GM10847 (cell line): Measurements from ENCODE around the gene FLNB.

ENCODE experiments used
- POLR2A ChIP-seq: IDR thresholded peaks from 2 replicates; pipeline ENCODE4 v1.6.1; 2011; ENCODE audit not compliant: insufficient read length; ENCODE audit errors: extremely low read depth

Gene FLNB

DNA sequence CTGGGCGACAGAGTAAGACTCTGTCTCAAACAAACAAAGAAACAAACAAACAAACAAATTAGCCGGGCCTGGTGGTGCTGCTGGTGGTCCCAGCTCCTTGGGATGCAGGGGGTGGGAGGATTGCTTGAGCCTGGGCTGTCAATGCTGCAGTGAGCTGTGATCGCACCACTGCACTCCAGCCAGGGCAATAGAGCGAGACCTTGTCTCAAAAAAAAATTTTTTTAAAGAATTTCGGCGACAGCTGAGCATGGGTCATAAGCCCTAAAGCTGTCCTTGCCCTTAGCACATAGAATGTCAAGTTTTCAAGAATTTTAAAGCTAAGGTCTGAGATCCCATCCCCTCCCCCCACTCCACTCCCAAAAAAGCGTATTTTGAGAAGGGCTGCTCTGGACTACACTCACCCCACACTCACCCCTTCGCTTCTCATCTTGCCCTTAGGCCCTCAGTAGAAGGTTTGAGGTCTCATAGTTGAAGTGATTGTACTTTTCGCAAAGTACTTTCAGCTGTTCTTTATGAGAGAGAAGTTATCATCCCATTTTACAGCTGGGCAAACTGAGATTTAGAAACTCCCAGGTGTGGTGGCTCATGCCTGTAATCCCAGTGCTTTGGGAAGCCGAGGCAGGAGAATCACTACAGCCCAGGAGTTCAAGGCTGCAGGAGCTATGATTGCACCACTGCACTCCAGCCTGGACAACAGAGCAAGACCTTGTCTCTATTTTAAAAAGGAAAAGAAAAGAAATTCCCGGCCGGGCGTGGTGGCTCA is 34.3 kb upstream of the FLNB start:
- no peak for TF ChIP-seq POLR2A

- TF ChIP-seq POLR2A, result no peak
Observed at GRCh38 chr3:57974796-57975388, 33.3 kb upstream of the FLNB start.

GRCh38 chr3:57977818-57978235 is 30.4 kb upstream of the FLNB start:
- no peak for TF ChIP-seq POLR2A

- no peak for TF ChIP-seq POLR2A
Observed at GRCh38 chr3:57978316-57978715, 29.9 kb upstream of the FLNB start.

DNA sequence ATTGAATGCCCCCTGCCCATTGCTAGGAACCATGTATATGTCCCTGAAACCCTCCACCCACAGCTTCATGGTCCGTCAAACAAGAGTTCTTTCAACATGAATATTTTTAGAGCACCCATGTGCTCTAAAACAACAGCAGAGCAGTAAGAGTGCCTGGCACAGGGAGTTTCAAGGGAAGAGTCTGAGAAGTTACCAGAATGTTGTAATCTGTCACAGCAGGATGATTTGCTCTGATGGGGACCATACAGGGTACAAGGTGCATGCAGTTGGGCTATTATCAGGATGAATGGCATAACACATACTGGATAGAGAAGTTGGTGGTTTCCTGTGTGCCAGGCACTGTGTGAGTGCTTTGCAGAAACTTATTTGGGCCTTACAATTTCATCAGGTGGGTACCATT is 27.8 kb upstream of the FLNB start:
- TF ChIP-seq POLR2A, result no peak

- no peak for TF ChIP-seq POLR2A
Observed at GRCh38 chr3:57981483-57982087, 26.6 kb upstream of the FLNB start.

DNA sequence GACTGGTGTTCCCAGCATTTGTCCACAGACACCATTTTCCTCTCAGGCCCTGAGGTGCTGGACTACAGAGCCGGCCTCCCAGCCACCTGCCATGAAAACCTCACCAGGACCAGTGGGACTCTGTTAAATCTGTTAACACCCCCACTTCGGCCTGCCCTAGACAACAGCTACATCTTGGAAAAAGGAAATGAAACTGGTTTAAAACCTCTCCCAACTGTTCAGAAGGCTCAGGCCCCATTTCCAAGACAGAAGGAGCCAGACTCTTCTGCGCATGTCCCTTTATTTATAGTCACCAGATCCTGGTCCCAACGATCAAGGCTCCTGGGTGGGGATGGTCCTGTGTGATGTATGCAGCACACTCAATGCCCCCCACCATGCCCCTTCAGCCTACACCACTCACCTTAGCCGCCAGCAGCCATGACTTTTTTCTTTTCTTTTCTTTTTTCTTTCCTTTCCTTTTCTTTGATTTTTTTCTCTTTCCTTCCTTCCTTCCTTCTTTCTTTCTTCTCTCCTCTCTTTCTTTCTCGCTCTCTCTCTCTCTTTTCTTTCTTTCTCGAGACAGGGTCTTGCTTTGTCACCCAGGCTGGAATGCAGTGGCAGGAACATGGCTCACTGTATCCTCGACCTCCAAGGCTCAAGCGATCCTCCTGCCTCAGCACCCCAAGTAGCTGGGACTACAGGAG is 25.5 kb upstream of the FLNB start:
- TF ChIP-seq POLR2A, result no peak

DNA sequence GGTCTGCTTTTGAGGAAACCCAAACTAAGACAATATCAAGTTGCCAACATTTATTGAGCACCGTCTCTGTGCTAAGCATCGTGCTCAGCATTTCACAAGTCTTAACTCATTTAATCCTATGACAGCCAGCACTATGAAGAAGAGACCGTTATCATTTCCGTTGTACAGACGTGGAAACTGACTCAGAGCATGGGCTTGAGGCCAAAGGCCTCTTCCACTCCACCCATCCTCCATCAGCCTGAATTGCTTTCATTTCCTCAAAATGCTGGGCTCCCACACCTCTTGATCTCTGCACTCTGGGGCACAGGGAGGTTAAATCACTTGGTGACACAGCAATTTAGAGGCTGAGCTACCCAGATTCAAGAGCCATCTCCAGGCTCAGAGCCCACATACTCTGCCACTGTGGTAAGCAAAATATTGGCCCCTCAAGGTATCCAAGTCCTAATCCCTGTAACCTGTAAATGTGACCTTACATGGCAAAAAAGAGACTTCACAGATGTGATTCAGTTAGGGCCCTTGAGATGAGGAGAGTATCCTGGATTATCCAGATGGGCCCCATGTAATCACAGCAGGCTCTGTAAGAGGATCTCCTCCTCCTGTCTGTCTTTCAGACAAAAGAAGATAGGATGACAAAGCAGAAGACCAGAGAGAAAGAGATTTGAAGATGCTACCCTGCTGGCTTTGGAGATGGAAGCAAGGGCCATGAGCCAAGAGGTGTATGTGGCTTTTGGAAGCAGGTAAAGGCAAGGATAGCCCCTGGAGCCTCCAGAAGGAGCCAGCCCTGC is 24.3 kb upstream of the FLNB start:
- TF ChIP-seq POLR2A, result no peak

DNA sequence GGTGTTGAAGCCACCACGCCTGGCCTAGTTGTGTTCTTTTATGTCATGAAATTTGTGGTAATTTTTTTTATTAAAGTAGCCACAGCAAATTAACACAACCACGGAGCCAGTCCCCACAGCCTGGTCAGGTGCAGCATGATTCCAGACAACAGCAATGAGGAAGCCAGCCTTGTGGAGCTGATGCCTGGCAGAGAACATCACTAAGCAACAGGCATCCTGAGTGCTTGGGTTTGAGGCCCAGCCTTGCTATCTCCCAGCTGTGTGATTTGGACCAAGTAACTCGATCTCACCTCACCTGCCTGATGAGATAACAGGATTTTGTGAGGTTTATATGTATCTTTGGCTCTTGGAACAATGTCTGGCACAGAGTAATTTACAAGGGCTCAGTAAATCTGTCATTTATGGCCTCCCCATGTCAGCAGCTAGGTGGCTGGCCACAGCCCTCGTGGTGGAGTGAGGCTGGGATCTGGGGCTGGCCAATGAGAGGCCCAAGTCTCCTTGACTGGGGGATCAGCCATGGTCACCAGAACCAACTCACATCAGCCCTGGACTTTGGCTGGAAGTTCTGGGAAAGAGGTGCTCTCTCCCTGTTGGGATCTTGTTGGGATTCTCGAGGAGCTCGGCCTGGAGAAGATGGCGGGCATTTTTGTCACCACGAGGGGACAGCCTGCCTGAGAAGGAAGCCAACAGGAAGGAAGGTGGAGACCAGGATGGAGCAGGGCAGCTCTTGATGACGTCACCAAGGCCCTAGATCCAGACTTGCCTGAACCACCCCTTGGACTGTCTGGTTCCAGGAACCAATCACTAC is 22.8 kb upstream of the FLNB start:
- no peak for TF ChIP-seq POLR2A

GRCh38 chr3:57985984-57986246 is 22.3 kb upstream of the FLNB start:
- no peak for TF ChIP-seq POLR2A

DNA sequence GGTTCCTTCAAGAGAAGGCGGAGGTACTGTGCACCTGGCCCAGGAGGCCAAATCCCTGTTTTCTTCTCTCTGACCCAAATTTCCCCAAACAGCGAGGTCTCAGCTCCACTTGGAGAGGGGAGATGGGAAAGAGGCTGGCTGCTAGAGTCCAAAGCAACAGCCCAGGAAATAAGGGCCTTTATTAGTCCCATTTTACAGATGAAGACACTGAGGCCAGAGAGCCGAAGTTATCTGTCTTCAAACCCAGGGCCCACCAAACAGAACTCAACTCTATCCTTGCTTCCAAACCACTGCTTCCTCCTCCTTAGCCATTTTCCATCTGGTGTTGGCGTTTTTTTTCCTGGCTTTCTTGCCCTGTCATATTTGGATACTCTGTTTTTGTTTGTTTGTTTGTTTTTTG is 22.0 kb upstream of the FLNB start:
- no peak for TF ChIP-seq POLR2A

DNA sequence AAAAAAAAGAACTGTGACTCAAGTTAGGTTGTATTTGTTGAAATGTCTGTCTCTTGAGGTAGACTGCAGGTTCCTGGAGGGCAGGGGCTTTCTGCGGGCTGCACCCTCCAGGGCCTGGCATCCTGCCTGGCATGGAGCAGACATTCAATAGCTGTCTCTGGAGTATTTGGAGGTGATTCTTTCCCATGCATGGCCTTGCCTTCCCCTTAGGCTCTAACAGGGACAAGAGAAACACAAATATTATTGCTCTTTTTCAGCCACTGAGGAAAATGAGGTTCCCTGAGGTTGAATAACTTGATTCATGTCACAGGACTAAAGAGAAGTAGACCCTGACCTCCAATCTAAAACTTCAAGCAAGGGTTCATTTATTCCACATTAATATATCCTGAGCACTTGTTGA is 18.6 kb upstream of the FLNB start:
- no peak for TF ChIP-seq POLR2A

DNA sequence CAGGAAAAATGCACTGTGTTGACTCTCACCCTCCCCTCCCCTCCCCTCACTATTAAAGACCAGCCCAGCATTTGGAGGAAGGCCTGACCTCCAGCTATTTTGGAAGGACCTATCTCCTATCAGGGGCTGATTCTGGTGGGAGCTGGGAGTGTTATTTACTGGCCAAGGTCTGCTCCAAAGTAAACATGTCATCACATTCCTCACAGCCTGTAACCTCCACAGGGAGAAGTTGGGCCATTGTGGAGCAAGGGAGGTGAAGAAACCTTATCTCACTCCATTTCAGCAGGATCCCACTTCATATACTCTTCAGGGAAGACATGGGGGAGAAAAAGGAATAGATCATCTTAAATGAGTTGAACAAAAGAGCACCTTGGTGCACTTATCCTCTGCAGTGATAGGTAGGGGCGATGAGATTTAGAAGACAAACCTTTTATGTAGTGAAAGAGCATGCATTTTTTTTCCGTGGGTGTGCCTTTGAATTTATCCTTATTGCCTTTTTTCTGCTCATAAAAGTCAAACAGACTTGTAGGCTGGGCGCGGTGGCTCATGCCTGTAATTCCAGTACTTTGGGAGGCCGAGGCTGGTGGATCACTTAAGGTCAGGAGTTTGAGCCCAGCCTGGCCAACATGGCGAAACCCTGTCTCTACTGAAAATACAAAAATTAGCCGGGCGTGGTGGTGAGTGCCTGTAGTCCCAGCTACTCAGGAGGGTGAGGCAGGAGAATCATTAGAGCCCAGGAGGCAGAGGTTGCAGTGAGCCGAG is 15.6 kb upstream of the FLNB start:
- TF ChIP-seq POLR2A, result no peak

DNA sequence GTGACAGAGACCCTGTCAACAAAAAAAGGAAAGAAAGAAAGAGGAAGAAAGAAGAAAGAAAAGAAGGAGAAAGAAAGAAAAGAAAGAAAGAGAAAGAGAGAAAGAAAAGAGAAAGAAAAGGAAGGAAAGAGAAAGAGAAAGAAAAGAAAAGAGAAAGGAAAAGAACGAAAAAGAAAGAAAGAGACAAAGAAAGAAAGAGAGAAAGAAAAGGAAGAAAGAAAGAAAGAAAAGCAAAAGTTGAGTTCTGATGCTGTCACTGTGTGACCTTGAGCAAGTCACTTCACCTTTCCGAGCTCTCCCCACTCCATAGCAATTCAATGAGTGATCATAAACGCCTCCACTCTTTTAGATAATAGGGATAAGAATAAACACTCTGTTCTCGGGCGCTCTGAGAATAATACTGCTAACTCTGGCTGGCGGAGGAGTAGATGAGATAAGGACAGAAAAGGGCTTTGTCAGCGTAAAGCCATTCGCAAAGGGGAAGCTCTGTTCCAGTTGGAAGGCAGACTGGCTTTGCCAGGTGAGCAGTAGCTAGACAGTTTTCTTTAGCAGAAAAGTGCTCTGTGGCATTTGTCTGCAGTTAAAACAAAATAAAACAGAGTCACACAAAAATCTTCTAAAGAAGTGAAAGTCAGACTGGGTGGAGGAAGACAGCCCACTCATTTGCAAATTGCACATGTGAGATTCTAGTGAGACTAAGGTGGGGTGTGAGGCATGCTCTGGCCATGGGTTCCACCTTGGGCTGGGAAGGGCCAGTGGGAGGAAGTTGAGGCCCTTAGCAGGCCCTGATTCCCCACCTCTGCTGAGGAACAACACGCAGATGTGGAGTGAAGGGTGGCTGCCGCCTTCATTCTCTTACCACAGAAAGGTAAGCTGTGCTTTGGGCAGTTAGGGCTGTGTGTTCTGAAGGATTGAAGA is 9.6 kb upstream of the FLNB start:
- TF ChIP-seq POLR2A, result no peak
